K562 (cell line): ENCODE data around the gene PNKD. TPM values are rescaled to one million over a fixed set of nuclear protein-coding genes. Genes with fewer than 3 reads are reported as not detected.

Experiments used
- ESRRA ChIP-seq: fragments of 450-650 bp; IDR thresholded peaks from 2 replicates; pipeline ENCODE4 v1.6.1; 2014; ENCODE audit warnings: low read depth, mild to moderate bottlenecking, moderate library complexity, borderline replicate concordance
- MECOM ChIP-seq: fragments of 250-450 bp; sonication (Bioruptor Pico); IDR thresholded peaks from 2 replicates; pipeline ENCODE4 v1.8.0; 2022; ENCODE audit warnings: inconsistent platforms
- MNT ChIP-seq, 2 experiments: fragments of 450-650 bp; conservative IDR thresholded peaks; 2 replicates each; pipeline ENCODE4 v1.6.1; 2017; ENCODE audit warnings: mild to moderate bottlenecking in 2 of 2, moderate library complexity in 2 of 2
- U2AF2 ChIP-seq: fragments of 200-400 bp; formaldehyde crosslinking; optimal IDR thresholded peaks from 2 replicates; pipeline ENCODE3; 2017; ENCODE audit warnings: low read depth, mild to moderate bottlenecking, low read length
- VEZF1 ChIP-seq: fragments of 200-800 bp; sonication (Bioruptor generic); IDR thresholded peaks from 2 replicates; pipeline ENCODE4 v1.6.1; 2017; ENCODE audit warnings: missing genetic modification characterization, missing compliant biosample characterization
- ZFX ChIP-seq: sonication (generic); formaldehyde crosslinking; IDR thresholded peaks from 2 replicates; pipeline ENCODE4 v1.8.0; 2022; ENCODE audit warnings: mild to moderate bottlenecking, missing genetic modification reagents, moderate library complexity
- ZNF133 ChIP-seq: fragments of 250-450 bp; sonication (Bioruptor Pico); IDR thresholded peaks from 2 replicates; pipeline ENCODE4 v1.4.0; 2020; ENCODE audit warnings: mild to moderate bottlenecking
- polyA plus RNA-seq, 8 experiments: library from polyadenylated mRNA; depleted of rRNA in 4 of 8; stranded (reverse) in 5 of 8; unstranded in 3 of 8; fragments of >200 nt; fragmentation: Nextera tagmentation in 2 of 8; fragmentation: Illumina TruSeq in 1 of 8; extraction: Ambion mirVana in 2 of 8; extraction: Trizol in 1 of 8; gene quantifications; 2 replicates each; pipeline versions ENCODE4 v1.2.1 to v1.2.3, GENCODE V29; 2011 to 2014; ENCODE audit warnings: inconsistent platforms in 1 of 8, missing spikeins in 1 of 8
- total RNA-seq, 7 experiments: library from RNA; depleted of rRNA in 6 of 7; stranded (reverse); fragments of >200 nt in 6 of 7; fragmentation: Illumina TruSeq in 2 of 7; extraction: Trizol in 2 of 7; gene quantifications; 2 replicates each; pipeline versions ENCODE4 v1.2.1 to v1.2.3, GENCODE V29; 2011 to 2021; ENCODE audit warnings: low replicate concordance in 1 of 7
- TF ChIP-seq, protein P1 (sequence below): sonication (generic); formaldehyde crosslinking; IDR thresholded peaks from 2 replicates; pipeline ENCODE4 v1.8.0; 2022; ENCODE audit warnings: mild to moderate bottlenecking, missing genetic modification reagents
- TF ChIP-seq, protein P2 (sequence below): sonication (generic); formaldehyde crosslinking; IDR thresholded peaks from 2 replicates; pipeline ENCODE4 v1.8.0; 2022; ENCODE audit warnings: mild to moderate bottlenecking, missing genetic modification reagents, borderline replicate concordance
- TF ChIP-seq, protein P3 (sequence below): sonication (generic); IDR thresholded peaks from 2 replicates; pipeline ENCODE4 v1.6.1; 2016

Gene PNKD
- total and polyA plus RNA-seq, 9 of the 15 experiments (the other 6 are each of a cell fraction or from before 2014, with no cell fraction given) = 26.0 to 105 (median 60.1) TPM

DNA sequence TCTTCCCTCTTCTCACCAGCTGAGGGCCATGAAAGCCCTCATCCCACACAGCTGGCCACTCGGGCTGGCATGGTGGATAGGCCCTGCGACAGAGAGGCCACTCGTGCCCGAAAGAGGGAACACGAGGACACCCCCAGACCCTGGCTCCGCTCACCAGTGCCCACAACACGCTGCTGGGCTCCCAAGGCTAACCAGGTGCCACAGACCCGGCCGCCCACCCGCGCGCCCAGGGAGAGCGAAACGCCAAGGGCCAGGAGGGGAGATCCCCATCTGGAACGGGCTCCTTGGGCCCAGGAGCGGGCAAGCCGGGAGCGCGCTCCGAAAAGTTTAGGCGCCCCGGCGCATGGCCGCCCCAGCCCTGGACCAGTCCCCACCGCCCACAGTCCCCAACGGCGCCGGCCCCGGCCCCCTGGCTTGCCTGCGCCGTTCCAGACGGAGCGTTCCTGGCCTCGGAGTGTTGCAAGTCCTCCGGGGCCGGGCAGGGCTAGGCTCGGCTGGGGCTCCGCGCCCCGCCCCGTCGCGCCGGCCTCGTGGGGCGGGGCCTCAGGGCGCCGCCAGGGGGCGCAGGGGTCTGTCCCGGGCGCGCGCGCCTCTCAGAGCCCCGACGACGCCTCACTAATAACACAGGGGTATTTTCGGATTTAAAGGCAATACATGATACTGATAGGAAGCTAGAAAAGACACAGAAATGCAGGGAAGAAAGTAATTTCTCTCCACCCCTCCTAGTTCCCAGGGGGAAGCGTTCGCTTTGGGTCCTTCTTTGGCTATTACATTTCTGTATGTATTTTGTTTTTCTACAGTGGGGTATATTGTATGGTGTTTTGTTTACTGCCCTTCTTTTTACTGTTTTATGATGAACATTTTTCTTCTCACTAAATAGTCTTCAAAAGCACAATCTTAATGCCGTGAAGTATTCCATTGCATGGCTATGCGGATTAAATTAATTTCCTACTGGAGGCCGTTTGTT, 22.0 kb downstream of the PNKD start, which contains the start of gene TMBIM1 (continued):
- TF ChIP-seq, protein P1, sequence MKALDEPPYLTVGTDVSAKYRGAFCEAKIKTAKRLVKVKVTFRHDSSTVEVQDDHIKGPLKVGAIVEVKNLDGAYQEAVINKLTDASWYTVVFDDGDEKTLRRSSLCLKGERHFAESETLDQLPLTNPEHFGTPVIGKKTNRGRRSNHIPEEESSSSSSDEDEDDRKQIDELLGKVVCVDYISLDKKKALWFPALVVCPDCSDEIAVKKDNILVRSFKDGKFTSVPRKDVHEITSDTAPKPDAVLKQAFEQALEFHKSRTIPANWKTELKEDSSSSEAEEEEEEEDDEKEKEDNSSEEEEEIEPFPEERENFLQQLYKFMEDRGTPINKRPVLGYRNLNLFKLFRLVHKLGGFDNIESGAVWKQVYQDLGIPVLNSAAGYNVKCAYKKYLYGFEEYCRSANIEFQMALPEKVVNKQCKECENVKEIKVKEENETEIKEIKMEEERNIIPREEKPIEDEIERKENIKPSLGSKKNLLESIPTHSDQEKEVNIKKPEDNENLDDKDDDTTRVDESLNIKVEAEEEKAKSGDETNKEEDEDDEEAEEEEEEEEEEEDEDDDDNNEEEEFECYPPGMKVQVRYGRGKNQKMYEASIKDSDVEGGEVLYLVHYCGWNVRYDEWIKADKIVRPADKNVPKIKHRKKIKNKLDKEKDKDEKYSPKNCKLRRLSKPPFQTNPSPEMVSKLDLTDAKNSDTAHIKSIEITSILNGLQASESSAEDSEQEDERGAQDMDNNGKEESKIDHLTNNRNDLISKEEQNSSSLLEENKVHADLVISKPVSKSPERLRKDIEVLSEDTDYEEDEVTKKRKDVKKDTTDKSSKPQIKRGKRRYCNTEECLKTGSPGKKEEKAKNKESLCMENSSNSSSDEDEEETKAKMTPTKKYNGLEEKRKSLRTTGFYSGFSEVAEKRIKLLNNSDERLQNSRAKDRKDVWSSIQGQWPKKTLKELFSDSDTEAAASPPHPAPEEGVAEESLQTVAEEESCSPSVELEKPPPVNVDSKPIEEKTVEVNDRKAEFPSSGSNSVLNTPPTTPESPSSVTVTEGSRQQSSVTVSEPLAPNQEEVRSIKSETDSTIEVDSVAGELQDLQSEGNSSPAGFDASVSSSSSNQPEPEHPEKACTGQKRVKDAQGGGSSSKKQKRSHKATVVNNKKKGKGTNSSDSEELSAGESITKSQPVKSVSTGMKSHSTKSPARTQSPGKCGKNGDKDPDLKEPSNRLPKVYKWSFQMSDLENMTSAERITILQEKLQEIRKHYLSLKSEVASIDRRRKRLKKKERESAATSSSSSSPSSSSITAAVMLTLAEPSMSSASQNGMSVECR (CRISPR knock-in tag) = peak; percentile 61; the same call in 1 of the 2 replicates
- TF ChIP-seq MNT (conservative IDR thresholded peaks at IDR 0.05) (peak in 1 of 2 experiments; percentile 45; a peak in 1 of 4 replicates), VEZF1 (CRISPR knock-in tag) (peak; percentile 72), ESRRA (no peak), ZFX (CRISPR knock-in tag) (peak; percentile 63), ZNF133 (CRISPR knock-in tag) (no peak), U2AF2 (no peak), MECOM (CRISPR knock-in tag) (no peak)
- TF ChIP-seq, protein P2, sequence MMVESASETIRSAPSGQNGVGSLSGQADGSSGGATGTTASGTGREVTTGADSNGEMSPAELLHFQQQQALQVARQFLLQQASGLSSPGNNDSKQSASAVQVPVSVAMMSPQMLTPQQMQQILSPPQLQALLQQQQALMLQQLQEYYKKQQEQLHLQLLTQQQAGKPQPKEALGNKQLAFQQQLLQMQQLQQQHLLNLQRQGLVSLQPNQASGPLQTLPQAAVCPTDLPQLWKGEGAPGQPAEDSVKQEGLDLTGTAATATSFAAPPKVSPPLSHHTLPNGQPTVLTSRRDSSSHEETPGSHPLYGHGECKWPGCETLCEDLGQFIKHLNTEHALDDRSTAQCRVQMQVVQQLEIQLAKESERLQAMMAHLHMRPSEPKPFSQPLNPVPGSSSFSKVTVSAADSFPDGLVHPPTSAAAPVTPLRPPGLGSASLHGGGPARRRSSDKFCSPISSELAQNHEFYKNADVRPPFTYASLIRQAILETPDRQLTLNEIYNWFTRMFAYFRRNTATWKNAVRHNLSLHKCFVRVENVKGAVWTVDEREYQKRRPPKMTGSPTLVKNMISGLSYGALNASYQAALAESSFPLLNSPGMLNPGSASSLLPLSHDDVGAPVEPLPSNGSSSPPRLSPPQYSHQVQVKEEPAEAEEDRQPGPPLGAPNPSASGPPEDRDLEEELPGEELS (CRISPR knock-in tag) = no peak
- TF ChIP-seq, protein P3, sequence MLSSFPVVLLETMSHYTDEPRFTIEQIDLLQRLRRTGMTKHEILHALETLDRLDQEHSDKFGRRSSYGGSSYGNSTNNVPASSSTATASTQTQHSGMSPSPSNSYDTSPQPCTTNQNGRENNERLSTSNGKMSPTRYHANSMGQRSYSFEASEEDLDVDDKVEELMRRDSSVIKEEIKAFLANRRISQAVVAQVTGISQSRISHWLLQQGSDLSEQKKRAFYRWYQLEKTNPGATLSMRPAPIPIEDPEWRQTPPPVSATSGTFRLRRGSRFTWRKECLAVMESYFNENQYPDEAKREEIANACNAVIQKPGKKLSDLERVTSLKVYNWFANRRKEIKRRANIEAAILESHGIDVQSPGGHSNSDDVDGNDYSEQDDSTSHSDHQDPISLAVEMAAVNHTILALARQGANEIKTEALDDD = no peak
